Endothelial cell of umbilical vein (primary cell): ENCODE results near the gene ULBP1.

ENCODE experiments used
- CTCF ChIP-seq, 2 donors: IDR thresholded peaks; 1 replicate in 1 of 2; 2 replicates in 1 of 2; pipeline ENCODE4 v1.5.1; 2011; ENCODE audit warnings: low read length in 2 of 2, mild to moderate bottlenecking in 2 of 2, moderate library complexity in 2 of 2, control low read depth in 1 of 2, inconsistent platforms in 1 of 2, low read depth in 1 of 2; ENCODE audit not compliant: insufficient read depth in 1 of 2; ENCODE audit errors: extremely low read depth in 1 of 2
- JUN ChIP-seq: IDR thresholded peaks from 2 replicates; pipeline ENCODE4 v1.6.1; 2011; ENCODE audit warnings: borderline replicate concordance, low read depth; ENCODE audit not compliant: insufficient read length, insufficient read depth
- MAX ChIP-seq: IDR thresholded peaks from 2 replicates; pipeline ENCODE4 v1.6.1; 2011; ENCODE audit not compliant: insufficient read depth, insufficient read length
- POLR2A ChIP-seq: IDR thresholded peaks from 2 replicates; pipeline ENCODE4 v1.6.1; 2012; ENCODE audit warnings: low read depth, mild to moderate bottlenecking, control low read depth, low read length
- POLR2AphosphoS5 ChIP-seq: IDR thresholded peaks from 2 replicates; pipeline ENCODE4 v1.6.1; 2012; ENCODE audit warnings: low read depth, mild to moderate bottlenecking, control low read depth, low read length, moderate library complexity; ENCODE audit not compliant: insufficient read depth

GRCh38 chr6:149975400-149975799 is 11.7 kb downstream of the ULBP1 start:
- TF ChIP-seq CTCF (IDR thresholded peaks at IDR 0.05; ENCODE audit: extremely low read depth in 1 of 2, insufficient read depth in 1 of 2, low read depth in 1 of 2, low read length in 2 of 2) (no peak), POLR2A (no peak), POLR2AphosphoS5 (no peak), MAX (no peak), JUN (no peak)
